GM19455 (cell line): Measurements from ENCODE around the gene OR2F1.
"Not testable (repeated sequence)": the region's sequence is repeated elsewhere in the genome, so short reads cannot be mapped to it uniquely, and the experiment has no call there.

Experiments
- ATAC-seq: cut with Tn5 transposase; IDR thresholded peaks from one replicate; pipeline ENCODE4 v1.9.1; 2021; ENCODE audit not compliant: unreplicated experiment

Gene OR2F1

GRCh38 chr7:144006029-144006691 is 51.5 kb downstream of the OR2F1 start:
- no peak for ATAC-seq

GRCh38 chr7:144006692-144007042 is 52.0 kb downstream of the OR2F1 start:
- ATAC-seq = no peak

- no peak for ATAC-seq
These were observed 54.7 kb downstream of the OR2F1 start for GRCh38 chr7:144009361-144009760.

- not testable (repeated sequence) for ATAC-seq
These were observed 55.4 kb downstream of the OR2F1 start for GRCh38 chr7:144010061-144010460.

- not testable (repeated sequence) for ATAC-seq
These were observed 56.2 kb downstream of the OR2F1 start for GRCh38 chr7:144010821-144011220.

GRCh38 chr7:144011458-144012230 is 57.0 kb downstream of the OR2F1 start:
- no peak for ATAC-seq
